ENCODE results near the gene ASCL2. TPM values are rescaled to one million over a fixed set of nuclear protein-coding genes. Genes with fewer than 3 reads are reported as not detected.
"Not testable (repeated sequence)": the region's sequence is repeated elsewhere in the genome, so short reads cannot be mapped to it uniquely, and the experiment has no call there.

Gene ASCL2
- total RNA-seq, 2 donors from 2014 or later: 0.38 to 1.7 TPM

DNA sequence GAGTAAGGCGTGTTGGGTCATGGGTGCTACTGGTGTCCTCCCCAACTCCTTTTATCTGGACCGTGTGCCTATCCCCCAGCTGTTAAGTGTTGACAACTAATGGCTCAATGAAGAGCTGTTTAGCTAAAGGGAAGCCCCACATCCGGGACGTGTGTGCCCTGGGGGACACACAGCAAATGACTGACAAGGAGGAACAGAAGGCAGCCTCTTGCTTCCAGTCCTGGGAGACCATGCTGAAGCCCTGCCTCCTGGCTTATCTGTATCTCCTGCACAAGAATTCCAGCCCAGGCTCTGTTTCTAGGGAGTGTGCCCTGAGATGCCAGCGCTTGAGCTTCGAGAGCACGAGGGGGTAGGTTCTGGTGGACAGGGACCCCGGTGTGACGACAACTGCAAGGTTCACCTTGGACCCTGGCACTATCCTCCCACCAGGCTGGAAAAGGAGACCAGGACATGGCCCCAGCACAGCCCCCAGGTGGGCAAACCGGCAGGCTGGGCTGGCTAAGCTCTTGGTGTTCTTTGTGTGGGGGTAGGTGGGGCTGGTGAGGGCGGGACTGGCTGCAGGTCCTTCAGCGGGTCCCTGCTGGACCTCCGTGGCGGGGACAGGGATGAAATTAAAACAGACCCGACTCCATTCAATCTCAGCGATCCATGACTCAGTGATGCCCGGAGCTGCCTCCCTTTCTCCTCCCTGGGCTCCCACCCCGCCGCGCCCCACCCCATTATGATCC lies 21.0 kb downstream of the ASCL2 start:
- Mint-ChIP-seq H3K36me3 (ENCODE audit: insufficient read depth in 2 of 2) (no peaks in the 10 kb centered on the region), H3K27me3 (ENCODE audit: low read depth) (peaks cover 4% of the 10 kb centered on the region), H3K4me3 (no peak overlapping the region), H3K9me3 (peaks cover 0 to 1% of the 10 kb centered on the region in 2 donors), H3K4me1 (ENCODE audit: low read depth) (no peaks in the 10 kb centered on the region), H3K27ac (no peak overlapping the region)
- no peak for DNase-seq
- ATAC-seq (replicated peaks in 1 of 2): no peak

DNA sequence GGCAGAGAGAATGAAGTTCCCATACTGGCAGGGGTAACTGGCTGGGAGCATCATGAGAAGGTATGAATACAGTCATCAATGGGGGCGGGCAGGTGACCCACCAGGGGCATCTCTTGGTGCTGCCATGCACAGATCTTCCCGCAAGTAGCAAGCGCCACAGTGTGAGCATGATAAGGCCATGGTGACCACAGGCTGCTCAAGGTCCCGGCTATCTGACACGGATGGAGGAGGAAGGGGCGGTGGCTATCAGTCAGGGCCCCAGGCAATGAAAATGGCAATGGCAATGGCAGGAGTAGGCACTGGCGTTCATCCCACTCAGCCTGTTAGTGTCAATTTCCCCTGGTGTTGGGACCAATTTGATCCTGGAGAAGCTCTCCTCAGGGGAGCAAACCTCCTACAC lies 21.6 kb downstream of the ASCL2 start:
- ATAC-seq (replicated peaks in 1 of 2) (no peak), DNase-seq (no peak)
- Mint-ChIP-seq H3K27me3 (ENCODE audit: low read depth) (peaks cover 5% of the 10 kb centered on the region), H3K9me3 (no peaks in the 10 kb centered on the region), H3K36me3 (ENCODE audit: insufficient read depth in 2 of 2) (no peaks in the 10 kb centered on the region), H3K4me1 (ENCODE audit: low read depth) (no peaks in the 10 kb centered on the region), H3K27ac (no peak overlapping the region), H3K4me3 (no peak overlapping the region)

DNA sequence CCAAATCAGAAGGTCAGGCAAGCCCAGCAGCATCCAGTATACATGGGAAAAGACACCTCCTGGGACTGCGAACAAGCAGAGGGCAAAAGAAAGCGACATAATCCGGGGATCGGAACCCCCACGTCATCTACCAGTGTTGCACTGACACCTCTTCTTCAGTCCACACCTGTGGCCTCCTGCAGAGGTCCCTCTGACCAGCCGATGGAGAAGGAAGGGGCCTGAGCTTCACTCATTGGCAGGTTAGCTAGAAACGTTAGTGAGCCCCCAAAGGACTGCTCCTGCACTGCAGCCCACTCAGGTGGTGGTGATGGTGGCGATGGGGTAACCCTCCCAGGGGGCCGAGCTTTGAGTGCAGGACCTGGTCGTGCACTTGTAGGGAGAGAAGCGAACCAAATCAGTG lies 22.1 kb downstream of the ASCL2 start:
- no peaks in the 10 kb centered on the region for H3K4me1 Mint-ChIP-seq (ENCODE audit: low read depth)
- ATAC-seq (replicated peaks in 1 of 2): no peak
- H3K9me3 Mint-ChIP-seq: no peaks in the 10 kb centered on the region
- H3K4me3 Mint-ChIP-seq: no peak overlapping the region
- peaks cover 5% of the 10 kb centered on the region for H3K27me3 Mint-ChIP-seq (ENCODE audit: low read depth)
- H3K27ac Mint-ChIP-seq: no peak overlapping the region
- H3K36me3 Mint-ChIP-seq (ENCODE audit: insufficient read depth in 2 of 2): no peaks in the 10 kb centered on the region
- no peak for DNase-seq

DNA sequence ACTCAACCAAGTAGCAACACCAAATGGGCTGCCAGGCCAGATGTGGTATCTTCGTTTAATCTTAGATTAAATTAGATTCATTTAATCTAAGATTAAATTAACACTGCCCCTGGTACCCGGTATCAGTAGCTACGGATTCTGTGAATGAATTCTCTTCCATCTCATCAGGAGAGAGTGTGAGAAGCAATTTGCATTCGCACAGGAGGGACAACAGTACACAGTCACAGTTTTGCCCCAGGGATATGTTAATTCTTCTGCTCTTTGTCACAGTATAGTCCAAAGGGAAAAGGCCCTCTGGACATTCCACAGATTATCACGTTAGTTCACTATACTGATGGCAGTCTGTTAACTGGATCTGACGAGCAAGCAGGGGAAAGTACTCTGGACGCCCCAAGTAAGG lies 22.9 kb downstream of the ASCL2 start:
- Mint-ChIP-seq H3K27me3 (ENCODE audit: low read depth) (peaks cover 5% of the 10 kb centered on the region), H3K4me1 (ENCODE audit: low read depth) (no peaks in the 10 kb centered on the region), H3K4me3 (no peak overlapping the region), H3K36me3 (ENCODE audit: insufficient read depth in 2 of 2) (no peaks in the 10 kb centered on the region), H3K9me3 (peaks cover 0 to 3% of the 10 kb centered on the region in 2 donors), H3K27ac (no peak overlapping the region)
- DNase-seq: no peak
- no peak for ATAC-seq (replicated peaks in 1 of 2)

DNA sequence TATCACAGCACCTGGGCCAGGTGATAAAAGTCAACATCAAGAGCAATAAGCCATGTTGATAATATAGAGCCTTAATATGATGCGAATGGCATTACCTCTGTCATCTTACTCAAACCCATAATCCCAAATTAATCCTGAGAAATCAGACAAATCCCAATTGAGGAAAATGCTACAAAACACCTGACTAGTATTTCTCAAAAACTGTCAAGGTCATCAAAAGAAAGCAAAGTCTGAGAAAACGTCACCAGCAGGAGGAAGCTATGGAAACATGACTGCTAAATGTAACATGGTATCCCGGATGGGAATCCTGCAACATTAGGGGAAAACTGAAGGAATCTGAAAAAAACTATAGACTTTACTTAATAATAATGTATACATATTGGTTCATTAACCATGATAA lies 29.6 kb downstream of the ASCL2 start:
- Mint-ChIP-seq H3K4me1 (ENCODE audit: low read depth) (no peaks in the 10 kb centered on the region), H3K9me3 (peaks cover 5 to 11% of the 10 kb centered on the region in 2 donors), H3K27me3 (ENCODE audit: low read depth) (peaks cover 5% of the 10 kb centered on the region)

DNA sequence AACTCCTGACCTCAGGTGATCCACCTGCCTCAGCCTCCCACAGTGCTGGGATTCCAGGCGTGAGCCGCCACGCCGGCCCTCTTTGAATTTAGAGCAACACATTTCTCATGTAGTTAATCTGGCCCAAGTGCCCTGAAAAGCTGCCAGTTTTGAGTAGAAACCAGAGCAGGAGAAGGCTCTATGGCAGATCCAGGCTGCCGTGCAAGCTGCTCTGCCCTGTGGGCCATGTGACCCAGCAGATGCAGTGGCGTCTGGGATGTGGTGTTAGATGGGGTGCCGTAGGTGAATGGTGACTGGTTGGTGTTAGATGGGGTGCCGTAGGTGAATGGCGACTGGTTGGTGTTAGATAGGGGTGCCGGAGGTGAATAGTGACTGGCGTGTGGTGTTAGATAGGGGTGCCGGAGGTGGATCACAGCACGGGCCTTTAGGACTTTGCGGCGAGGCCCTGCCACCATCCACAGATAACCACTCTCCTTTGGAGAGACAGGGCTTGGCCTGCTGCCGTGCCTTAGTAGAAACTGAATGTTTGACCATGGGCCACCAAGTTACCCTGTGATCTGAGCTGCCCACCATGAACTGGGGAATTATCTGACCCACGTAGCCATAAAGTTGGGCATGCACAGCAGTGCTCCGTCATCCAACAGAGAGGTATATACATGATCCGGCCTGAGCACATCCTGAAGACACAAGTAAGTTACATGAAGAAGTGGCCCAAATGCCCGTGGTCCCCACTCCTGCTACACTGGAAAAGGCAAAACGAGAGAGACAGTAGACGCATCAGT lies 32.7 kb downstream of the ASCL2 start:
- no peak overlapping the region for H3K4me3 Mint-ChIP-seq
- no peak for DNase-seq
- peaks cover 5% of the 10 kb centered on the region for H3K27me3 Mint-ChIP-seq (ENCODE audit: low read depth)
- no peak for ATAC-seq (replicated peaks in 1 of 2)
- no peak overlapping the region for H3K27ac Mint-ChIP-seq
- H3K36me3 Mint-ChIP-seq (ENCODE audit: insufficient read depth in 2 of 2): peaks cover 0 to 2% of the 10 kb centered on the region in 2 donors
- H3K9me3 Mint-ChIP-seq: peaks cover 5 to 9% of the 10 kb centered on the region in 2 donors
- no peaks in the 10 kb centered on the region for H3K4me1 Mint-ChIP-seq (ENCODE audit: low read depth)

More for the DNA sequence above, 29.6 kb downstream of the ASCL2 start:
- H3K4me3 Mint-ChIP-seq: no peak overlapping the region
- peaks cover 0 to 2% of the 10 kb centered on the region in 2 donors for H3K36me3 Mint-ChIP-seq (ENCODE audit: insufficient read depth in 2 of 2)
- no peak overlapping the region for H3K27ac Mint-ChIP-seq
- no peak for ATAC-seq (replicated peaks in 1 of 2)
- DNase-seq: no peak

DNA sequence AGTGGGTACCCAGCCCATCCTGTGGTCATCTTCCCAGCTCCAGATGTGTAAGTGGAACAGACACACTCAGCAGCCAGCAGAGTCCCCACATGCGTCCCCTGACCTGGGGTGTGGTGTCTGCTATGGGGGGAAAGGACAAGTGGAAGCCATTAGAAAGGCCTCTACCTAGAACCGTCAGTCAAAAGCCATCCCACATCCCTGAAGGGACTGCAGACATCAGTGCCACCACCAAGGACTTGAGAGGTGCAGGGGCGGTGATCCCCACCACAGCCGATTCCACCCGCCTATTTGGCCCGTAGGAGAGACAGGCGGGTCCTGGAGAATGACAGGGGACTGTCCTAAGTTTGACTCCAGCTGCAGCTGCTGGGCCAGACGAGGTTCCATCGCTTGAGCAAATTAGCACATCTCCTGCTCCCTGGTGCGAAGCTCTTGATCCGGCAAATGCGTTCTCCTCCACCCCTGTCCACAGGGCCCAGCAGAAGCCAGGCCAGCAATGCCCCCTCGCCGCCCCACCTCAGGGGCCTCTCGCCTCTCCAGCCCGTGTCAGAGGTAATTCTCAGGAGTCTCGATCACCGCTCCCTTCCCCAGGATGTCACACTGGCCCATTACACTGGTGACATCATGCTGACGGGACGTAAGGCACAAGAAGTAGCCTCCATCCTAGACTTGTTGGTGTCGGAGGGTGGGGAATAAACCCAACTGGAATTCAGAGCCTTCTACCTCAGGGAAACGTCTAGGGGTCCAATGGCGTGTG lies 33.8 kb downstream of the ASCL2 start:
- not testable (repeated sequence) for H3K36me3 Mint-ChIP-seq (ENCODE audit: insufficient read depth in 2 of 2); H3K9me3 Mint-ChIP-seq; H3K27ac Mint-ChIP-seq; H3K4me3 Mint-ChIP-seq; ATAC-seq (replicated peaks in 1 of 2); DNase-seq; H3K4me1 Mint-ChIP-seq (ENCODE audit: low read depth)
- peaks cover 11% of the 10 kb centered on the region for H3K27me3 Mint-ChIP-seq (ENCODE audit: low read depth)

DNA sequence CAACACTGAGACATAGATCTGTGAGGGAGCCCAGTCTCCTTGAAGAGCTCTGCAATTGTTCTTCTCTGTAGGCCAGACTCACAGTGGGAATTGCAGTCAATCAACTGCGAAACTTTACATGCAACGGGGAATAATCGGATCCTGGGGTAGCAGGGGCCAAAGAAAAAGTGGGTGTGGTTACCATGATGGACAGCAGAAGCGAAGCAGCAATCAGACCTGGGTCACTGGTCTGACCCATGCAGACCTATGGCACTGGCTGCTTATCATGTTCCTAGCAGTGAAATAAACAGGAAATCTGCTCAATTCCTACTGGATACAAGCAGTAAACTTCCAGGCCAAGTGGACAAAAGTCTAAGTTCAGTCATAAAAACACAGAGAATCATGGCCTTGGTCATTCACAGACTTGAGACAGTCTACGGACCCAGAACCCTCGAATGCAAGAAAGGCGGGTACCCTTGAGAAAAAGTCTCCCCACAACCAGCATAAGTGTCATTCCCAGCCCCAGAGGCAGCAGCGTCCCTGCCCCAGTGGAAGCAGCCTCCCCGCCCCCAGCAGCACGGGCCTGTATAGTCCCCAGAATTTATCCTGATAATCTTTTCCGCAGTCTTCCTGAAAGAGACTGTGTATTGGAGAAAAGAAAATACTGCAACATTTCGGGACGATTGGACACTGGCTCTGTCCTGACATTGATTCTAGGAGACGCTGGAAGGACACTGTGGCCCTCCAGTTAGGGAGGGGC lies 34.6 kb downstream of the ASCL2 start:
- ATAC-seq (replicated peaks in 1 of 2) (no peak), DNase-seq (no peak)
- no peak overlapping the region for H3K4me3 Mint-ChIP-seq
- H3K36me3 Mint-ChIP-seq (ENCODE audit: insufficient read depth in 2 of 2): no peaks in the 10 kb centered on the region
- H3K27ac Mint-ChIP-seq: no peak overlapping the region
- peaks cover 12% of the 10 kb centered on the region for H3K27me3 Mint-ChIP-seq (ENCODE audit: low read depth)
- H3K9me3 Mint-ChIP-seq: peaks cover 4 to 5% of the 10 kb centered on the region in 2 donors
- no peaks in the 10 kb centered on the region for H3K4me1 Mint-ChIP-seq (ENCODE audit: low read depth)

DNA sequence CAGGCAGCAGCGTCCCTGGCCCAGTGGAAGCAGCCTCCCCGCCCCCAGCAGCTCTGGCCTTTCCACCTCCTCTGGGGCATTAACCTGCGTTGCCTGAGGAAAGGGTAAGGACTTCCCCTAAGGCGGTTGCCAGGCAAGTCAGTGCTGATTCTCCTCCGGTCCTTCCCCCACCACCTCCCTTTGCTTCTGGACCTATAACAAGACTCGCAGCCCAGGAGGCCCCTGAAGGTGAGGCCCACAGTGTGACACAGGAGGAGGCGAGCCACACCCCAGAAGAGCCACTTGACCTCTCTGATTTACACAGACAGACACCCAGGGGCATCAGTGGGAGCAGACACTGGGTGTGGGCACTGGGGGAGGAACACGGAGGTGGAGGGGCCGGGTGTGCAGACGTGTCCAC lies 35.4 kb downstream of the ASCL2 start:
- no peak overlapping the region for H3K27ac Mint-ChIP-seq
- DNase-seq: no peak
- H3K27me3 Mint-ChIP-seq (ENCODE audit: low read depth): peaks cover 12% of the 10 kb centered on the region
- peaks cover 3 to 6% of the 10 kb centered on the region in 2 donors for H3K9me3 Mint-ChIP-seq
- H3K4me1 Mint-ChIP-seq (ENCODE audit: low read depth): no peaks in the 10 kb centered on the region
- ATAC-seq (replicated peaks in 1 of 2): no peak
- no peaks in the 10 kb centered on the region for H3K36me3 Mint-ChIP-seq (ENCODE audit: insufficient read depth in 2 of 2)
- no peak overlapping the region for H3K4me3 Mint-ChIP-seq

DNA sequence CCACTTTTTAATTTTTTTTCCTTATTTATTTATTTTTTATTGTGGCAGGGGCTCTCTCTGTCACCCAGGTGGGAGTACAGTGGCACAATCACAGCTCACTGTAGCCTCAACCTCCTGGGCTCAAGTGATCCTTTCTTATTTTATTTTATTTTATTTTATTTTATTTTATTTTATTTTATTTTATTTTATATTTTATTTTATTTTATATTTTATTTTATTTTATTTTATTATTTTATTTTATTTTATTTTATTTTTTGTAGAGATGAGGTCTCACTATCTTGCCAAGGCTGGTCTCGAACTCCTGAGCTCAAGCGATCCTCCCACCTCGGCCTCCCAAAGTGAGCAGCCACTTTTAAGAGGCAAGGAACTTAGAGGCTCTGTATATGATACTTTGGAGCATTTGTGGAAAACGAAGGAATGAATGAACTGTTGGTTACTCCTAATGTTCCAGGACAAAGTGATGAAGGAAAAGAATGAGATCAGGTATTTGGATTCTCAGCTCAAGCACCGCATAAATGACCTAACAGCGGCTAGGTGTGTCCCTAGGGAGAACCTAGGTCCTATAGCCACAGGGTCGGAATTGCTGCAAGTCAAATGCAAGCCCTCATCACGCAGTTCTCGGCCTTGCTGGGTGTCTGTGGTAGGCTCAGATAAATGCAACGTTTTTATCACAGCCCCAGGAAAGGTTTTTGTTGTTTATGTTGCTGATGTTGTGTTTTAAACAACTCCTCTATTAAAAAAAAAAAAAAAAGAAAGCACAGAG lies 36.5 kb downstream of the ASCL2 start:
- Mint-ChIP-seq H3K36me3 (ENCODE audit: insufficient read depth in 2 of 2) (peaks cover 2 to 4% of the 10 kb centered on the region in 2 donors), H3K4me3 (no peak overlapping the region), H3K9me3 (peaks cover 7 to 8% of the 10 kb centered on the region in 2 donors), H3K4me1 (ENCODE audit: low read depth) (no peaks in the 10 kb centered on the region), H3K27me3 (ENCODE audit: low read depth) (peaks cover 12% of the 10 kb centered on the region), H3K27ac (no peak overlapping the region)
- ATAC-seq (replicated peaks in 1 of 2) (no peak), DNase-seq (no peak)

DNA sequence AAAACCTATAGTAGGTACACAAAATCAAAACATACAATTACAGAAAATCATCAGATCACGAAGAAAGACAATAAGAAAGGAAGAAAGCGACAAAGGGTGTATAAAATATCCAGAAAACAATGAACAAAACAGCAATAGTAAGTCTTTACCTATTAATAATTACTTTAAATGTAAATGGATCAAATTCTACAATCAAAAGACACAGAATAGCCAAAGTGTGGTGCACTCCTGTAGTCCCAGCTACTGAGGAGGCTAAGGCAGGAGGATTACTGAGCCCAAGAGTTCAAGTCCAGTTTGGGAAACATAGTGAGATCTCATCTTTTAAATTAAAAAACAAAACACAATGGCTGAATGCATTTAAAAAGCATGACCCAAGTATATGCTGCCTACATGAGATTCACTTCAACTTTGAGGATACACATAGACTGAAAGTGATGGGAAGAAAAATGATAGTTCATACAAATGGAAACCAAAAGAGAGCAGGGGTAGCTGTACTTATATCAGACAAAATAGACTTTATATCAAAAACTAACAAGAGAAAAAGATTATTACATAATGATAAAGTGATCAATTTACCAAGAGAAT lies 40.6 kb downstream of the ASCL2 start:
- H3K9me3 Mint-ChIP-seq: peaks cover 8 to 13% of the 10 kb centered on the region in 2 donors
- peaks cover 17% of the 10 kb centered on the region for H3K27me3 Mint-ChIP-seq (ENCODE audit: low read depth)
- no peak overlapping the region for H3K27ac Mint-ChIP-seq
- no peaks in the 10 kb centered on the region for H3K4me1 Mint-ChIP-seq (ENCODE audit: low read depth)
- H3K4me3 Mint-ChIP-seq: no peak overlapping the region
- DNase-seq (no peak), ATAC-seq (replicated peaks in 1 of 2) (no peak)
- peaks cover 2 to 5% of the 10 kb centered on the region in 2 donors for H3K36me3 Mint-ChIP-seq (ENCODE audit: insufficient read depth in 2 of 2)

DNA sequence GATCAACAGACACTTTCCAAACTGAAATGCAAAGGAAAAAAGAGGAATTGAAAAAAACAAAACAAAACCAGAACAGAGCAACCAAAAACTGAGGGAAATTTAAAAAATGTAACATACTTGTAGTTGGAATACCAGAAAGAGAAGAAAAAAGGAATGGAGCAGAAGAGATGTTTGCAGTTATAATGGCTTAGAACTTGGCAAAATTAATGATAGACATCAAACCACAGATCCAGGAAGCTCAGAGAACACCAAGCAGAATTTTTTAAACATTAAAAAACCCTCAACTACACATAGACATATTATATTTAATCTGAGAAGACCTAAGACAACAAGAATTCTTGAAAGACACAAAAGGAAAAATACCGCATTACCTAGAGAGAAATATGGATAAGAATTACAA lies 46.1 kb downstream of the ASCL2 start:
- no peak for ATAC-seq (replicated peaks in 1 of 2)
- no peaks in the 10 kb centered on the region for H3K4me1 Mint-ChIP-seq (ENCODE audit: low read depth)

More for the DNA sequence above, 46.1 kb downstream of the ASCL2 start:
- Mint-ChIP-seq H3K36me3 (ENCODE audit: insufficient read depth in 2 of 2) (peaks cover 3 to 4% of the 10 kb centered on the region in 2 donors), H3K27ac (no peak overlapping the region), H3K4me3 (no peak overlapping the region), H3K9me3 (peaks cover 6 to 13% of the 10 kb centered on the region in 2 donors), H3K27me3 (ENCODE audit: low read depth) (peaks cover 40% of the 10 kb centered on the region)
- DNase-seq: no peak
